ENCODE data around the gene TEF. TPM values are rescaled to one million over a fixed set of nuclear protein-coding genes. Genes with fewer than 3 reads are reported as not detected.

Gene TEF
- total and polyA plus RNA-seq, 2 donors from 2014 or later: 19.4 to 34.9 TPM

- no peak overlapping the region for H3K9ac ChIP-seq (ENCODE audit: low read length in 3 of 3)
- H3K36me3 ChIP-seq (ENCODE audit: control insufficient read depth in 2 of 3, insufficient read depth in 3 of 3, low read length in 3 of 3): peaks cover 0 to 13% (median 4%) of the 10 kb centered on the region in 3 donors
- TF ChIP-seq CTCF (IDR thresholded peaks at IDR 0.05; ENCODE audit: borderline replicate concordance, extremely low read depth, insufficient read depth): no peak
- H3K27ac ChIP-seq (ENCODE audit: low read depth in 2 of 2, low read length in 2 of 2): no peak overlapping the region
- FAIRE-seq (no peak), DNase-seq (no peak)
- H3K27me3 ChIP-seq (ENCODE audit: control insufficient read depth, insufficient read depth, low read length): no peaks in the 10 kb centered on the region
- H3K4me1 ChIP-seq (ENCODE audit: control insufficient read depth in 2 of 3, insufficient read depth in 2 of 3, low read depth in 1 of 3, low read length in 3 of 3): peaks cover 3 to 20% (median 16%) of the 10 kb centered on the region in 3 donors
- H3K4me3 ChIP-seq (ENCODE audit: low read length in 3 of 3): peak overlapping the region in 1 of 3 donors; percentile 21
- intact Hi-C loops (cut with DNase I): no loop called here
- no peaks in the 10 kb centered on the region for H3K9me3 ChIP-seq (ENCODE audit: control insufficient read depth in 2 of 3, insufficient read depth in 1 of 3, low read length in 3 of 3)
Observed at GRCh38 chr22:41442240-41442792, 60.6 kb downstream of the TEF start.

GRCh38 chr22:41444360-41445128 lies 62.8 kb downstream of the TEF start:
- peaks cover 0 to 11% (median 3%) of the 10 kb centered on the region in 3 donors for H3K36me3 ChIP-seq (ENCODE audit: control insufficient read depth in 2 of 3, insufficient read depth in 3 of 3, low read length in 3 of 3)
- peak overlapping the region; percentile 91 to 97 (median 96) for H3K4me3 ChIP-seq (ENCODE audit: low read length in 3 of 3)
- H3K27me3 ChIP-seq (ENCODE audit: control insufficient read depth, insufficient read depth, low read length): no peaks in the 10 kb centered on the region
- H3K9me3 ChIP-seq (ENCODE audit: control insufficient read depth in 2 of 3, insufficient read depth in 1 of 3, low read length in 3 of 3): no peaks in the 10 kb centered on the region
- peak overlapping the region; percentile 97 to 100 for H3K27ac ChIP-seq (ENCODE audit: low read depth in 2 of 2, low read length in 2 of 2)
- intact Hi-C loops (cut with DNase I): no loop called here
- no peak for TF ChIP-seq CTCF (IDR thresholded peaks at IDR 0.05; ENCODE audit: borderline replicate concordance, extremely low read depth, insufficient read depth)
- DNase-seq (peak; percentile 96 to 99 (median 98)), FAIRE-seq (no peak)
- peak overlapping the region; percentile 94 to 100 (median 100) for H3K9ac ChIP-seq (ENCODE audit: low read length in 3 of 3)
- peaks cover 5 to 20% (median 17%) of the 10 kb centered on the region in 3 donors for H3K4me1 ChIP-seq (ENCODE audit: control insufficient read depth in 2 of 3, insufficient read depth in 2 of 3, low read depth in 1 of 3, low read length in 3 of 3)

- Histone ChIP-seq H3K27ac (ENCODE audit: low read depth in 2 of 2, low read length in 2 of 2) (peak overlapping the region; percentile 97 to 100), H3K9me3 (ENCODE audit: control insufficient read depth in 2 of 3, insufficient read depth in 1 of 3, low read length in 3 of 3) (no peaks in the 10 kb centered on the region), H3K27me3 (ENCODE audit: control insufficient read depth, insufficient read depth, low read length) (no peaks in the 10 kb centered on the region), H3K4me3 (ENCODE audit: low read length in 3 of 3) (peak overlapping the region; percentile 91 to 97 (median 96)), H3K4me1 (ENCODE audit: control insufficient read depth in 2 of 3, insufficient read depth in 2 of 3, low read depth in 1 of 3, low read length in 3 of 3) (peaks cover 5 to 20% (median 17%) of the 10 kb centered on the region in 3 donors), H3K36me3 (ENCODE audit: control insufficient read depth in 2 of 3, insufficient read depth in 3 of 3, low read length in 3 of 3) (peaks cover 0 to 11% (median 3%) of the 10 kb centered on the region in 3 donors), H3K9ac (ENCODE audit: low read length in 3 of 3) (peak overlapping the region; percentile 94 to 100 (median 100))
- no peak for TF ChIP-seq CTCF (IDR thresholded peaks at IDR 0.05; ENCODE audit: borderline replicate concordance, extremely low read depth, insufficient read depth)
- intact Hi-C loops (cut with DNase I): no loop called here
- DNase-seq: peak; percentile 20 to 73 (median 55)
- FAIRE-seq: no peak
Observed at GRCh38 chr22:41445129-41446056, 63.7 kb downstream of the TEF start.

Measured in kidney (tissue), 14 donors.